Astrocyte of the cerebellum (primary cell): Measurements from ENCODE around the gene NTSR2.

ENCODE experiments used
- DNase-seq: peaks from one replicate; pipeline ENCODE4 v3.0.0-alpha.2; 2011; ENCODE audit warnings: low read depth
- H3K4me3 ChIP-seq: 2 replicates; pipeline ENCODE4 v1.5.1; 2011; ENCODE audit warnings: mild to moderate bottlenecking, low read depth, low read length, moderate library complexity
- CTCF ChIP-seq: IDR thresholded peaks from 2 replicates; pipeline ENCODE4 v1.5.1; 2012; ENCODE audit warnings: low read length, low read depth, moderate library complexity, mild to moderate bottlenecking; ENCODE audit errors: missing control alignments
- in situ Hi-C: cut with HindIII; loops from 2 replicates; pipeline ENCODE4 v1.10.0; 2017; ENCODE audit warnings: low sequenced_read_pairs

NTSR2 gene

GRCh38 chr2:11680901-11681721 is 11.1 kb upstream of the NTSR2 start:
- in situ Hi-C loops = loop anchor here (25.0 kb wide), 1 partner anchor 106 kb away; no protein-coding TSS in a partner anchor
- TF ChIP-seq CTCF = no peak
- H3K4me3 ChIP-seq = no peak overlapping the region
- DNase-seq = no peak

- no peak overlapping the region for H3K4me3 ChIP-seq
- in situ Hi-C loops = loop anchor here (25.0 kb wide), 1 partner anchor 107 kb away; no protein-coding TSS in a partner anchor
- no peak for TF ChIP-seq CTCF
- no peak for DNase-seq
Measured at GRCh38 chr2:11680182-11680900, 10.3 kb upstream of the NTSR2 start.

GRCh38 chr2:11679486-11680181 is 9.6 kb upstream of the NTSR2 start:
- TF ChIP-seq CTCF = no peak
- DNase-seq = no peak
- in situ Hi-C loops = loop anchor here (25.0 kb wide), 1 partner anchor 108 kb away; no protein-coding TSS in a partner anchor
- no peak overlapping the region for H3K4me3 ChIP-seq

- no peak for TF ChIP-seq CTCF
- no peak overlapping the region for H3K4me3 ChIP-seq
- in situ Hi-C loops = loop anchor here (25.0 kb wide), 1 partner anchor 108 kb away; no protein-coding TSS in a partner anchor
- DNase-seq = no peak
Measured at GRCh38 chr2:11679016-11679415, 9.0 kb upstream of the NTSR2 start.

GRCh38 chr2:11678306-11678960 is 8.4 kb upstream of the NTSR2 start:
- TF ChIP-seq CTCF = no peak
- in situ Hi-C loops = loop anchor here (25.0 kb wide), 1 partner anchor 109 kb away; no protein-coding TSS in a partner anchor

More at GRCh38 chr2:11678306-11678960, 8.4 kb upstream of the NTSR2 start:
- no peak overlapping the region for H3K4me3 ChIP-seq
- DNase-seq = no peak
